Spinal cord (tissue), 10 donors: Measurements from ENCODE around the gene CHST12. TPM values are rescaled to one million over a fixed set of nuclear protein-coding genes. Genes with fewer than 3 reads are reported as not detected.
A peak's percentile ranks its signal among the peaks of the same experiment; 100 is the strongest.

Source experiments
- DNase-seq, 6 donors: peaks; one replicate each; pipeline versions ENCODE4 v3.0.0 to v3.0.0-alpha.2; 2013 to 2015; ENCODE audit warnings: low spot score in 6 of 6, low read depth in 4 of 6
- H3K27ac ChIP-seq: one replicate; pipeline ENCODE4 v1.5.1; 2013; ENCODE audit warnings: low read depth, low read length, control low read depth
- H3K27me3 ChIP-seq: one replicate; pipeline ENCODE4 v1.6.1; 2013; ENCODE audit warnings: low read length; ENCODE audit not compliant: control insufficient read depth, insufficient read depth
- H3K36me3 ChIP-seq: one replicate; pipeline ENCODE4 v1.6.1; 2013; ENCODE audit warnings: low read length; ENCODE audit not compliant: control insufficient read depth, insufficient read depth
- H3K4me1 ChIP-seq: one replicate; pipeline ENCODE4 v1.6.1; 2013; ENCODE audit warnings: low read length; ENCODE audit not compliant: control insufficient read depth, insufficient read depth
- H3K4me3 ChIP-seq: one replicate; pipeline ENCODE4 v1.5.1; 2013; ENCODE audit warnings: low read depth, low read length, control low read depth
- H3K9me3 ChIP-seq: one replicate; pipeline ENCODE4 v1.6.1; 2013; ENCODE audit warnings: low read length; ENCODE audit not compliant: control insufficient read depth, insufficient read depth
- WGBS: methylation state at CpG from one replicate; pipeline ENCODE4 v1.1.5; 2013; ENCODE audit warnings: missing lambda C conversion rate; ENCODE audit not compliant: insufficient coverage; 5-methylcytosine and 5-hydroxymethylcytosine counted together
- polyA plus RNA-seq, 2 donors: library from polyadenylated mRNA; unstranded; fragments of 120-200 nt; gene quantifications; one replicate each; pipeline ENCODE4 v1.2.1, GENCODE V29; 2013; ENCODE audit not compliant: insufficient read length in 2 of 2
- total RNA-seq, 2 donors: library from RNA; depleted of rRNA in 1 of 2; stranded (reverse); fragments of 120-200 nt in 1 of 2; fragments of >200 nt in 1 of 2; gene quantifications; one replicate each; pipeline versions ENCODE4 v1.2.3 to v1.2.4, GENCODE V29; 2013 to 2014
- donor health status: healthy.

CHST12 gene
- total and polyA plus RNA-seq, 4 donors = 3.6 to 27.9 (median 16.4) TPM

GRCh38 chr7:2490181-2490651 lies 86.8 kb downstream of the CHST12 start:
- no peak overlapping the region for H3K27ac ChIP-seq
- no peak for DNase-seq
- H3K9me3 ChIP-seq = no peaks in the 10 kb centered on the region
- H3K4me1 ChIP-seq = peaks cover 48% of the 10 kb centered on the region
- H3K27me3 ChIP-seq = no peaks in the 10 kb centered on the region
- WGBS = 78% methylated on average over 9 of the region's 13 CpGs
- H3K4me3 ChIP-seq = no peak overlapping the region
- H3K36me3 ChIP-seq = no peaks in the 10 kb centered on the region

GRCh38 chr7:2492038-2492437 lies 88.6 kb downstream of the CHST12 start:
- H3K36me3 ChIP-seq = no peaks in the 10 kb centered on the region
- 91% methylated on average over 2 of the region's 2 CpGs for WGBS
- no peak for DNase-seq
- no peak overlapping the region for H3K4me3 ChIP-seq
- no peaks in the 10 kb centered on the region for H3K9me3 ChIP-seq
- H3K4me1 ChIP-seq = peaks cover 62% of the 10 kb centered on the region
- H3K27me3 ChIP-seq = no peaks in the 10 kb centered on the region
- H3K27ac ChIP-seq = no peak overlapping the region

GRCh38 chr7:2493205-2494164 lies 90.1 kb downstream of the CHST12 start:
- Histone ChIP-seq H3K9me3 (no peaks in the 10 kb centered on the region), H3K4me3 (no peak overlapping the region), H3K4me1 (peaks cover 62% of the 10 kb centered on the region), H3K27ac (no peak overlapping the region), H3K27me3 (no peaks in the 10 kb centered on the region), H3K36me3 (no peaks in the 10 kb centered on the region)
- DNase-seq = no peak
- 53% methylated on average over 8 of the region's 11 CpGs for WGBS

- no peak overlapping the region for H3K27ac ChIP-seq
- H3K4me3 ChIP-seq = no peak overlapping the region
- no peak for DNase-seq
- H3K36me3 ChIP-seq = peaks cover 5% of the 10 kb centered on the region
- WGBS = 65% methylated on average over 27 of the region's 32 CpGs
- H3K27me3 ChIP-seq = no peaks in the 10 kb centered on the region
- H3K4me1 ChIP-seq = peaks cover 64% of the 10 kb centered on the region
- H3K9me3 ChIP-seq = no peaks in the 10 kb centered on the region
Observed at GRCh38 chr7:2494191-2495130, 91.0 kb downstream of the CHST12 start.

GRCh38 chr7:2495418-2496299 lies 92.2 kb downstream of the CHST12 start:
- Histone ChIP-seq H3K27ac (no peak overlapping the region), H3K36me3 (peaks cover 5% of the 10 kb centered on the region), H3K9me3 (no peaks in the 10 kb centered on the region), H3K4me3 (no peak overlapping the region), H3K4me1 (peaks cover 66% of the 10 kb centered on the region), H3K27me3 (no peaks in the 10 kb centered on the region)
- 37% methylated on average over 15 of the region's 25 CpGs for WGBS
- peak in 3 of 6 donors; percentile 71 to 93 (median 88) for DNase-seq

- peaks cover 67% of the 10 kb centered on the region for H3K4me1 ChIP-seq
- no peak overlapping the region for H3K27ac ChIP-seq
- 63% methylated on average over 8 of the region's 9 CpGs for WGBS
- no peak overlapping the region for H3K4me3 ChIP-seq
- no peaks in the 10 kb centered on the region for H3K9me3 ChIP-seq
- H3K36me3 ChIP-seq = peaks cover 5% of the 10 kb centered on the region
- no peaks in the 10 kb centered on the region for H3K27me3 ChIP-seq
- DNase-seq = no peak
Observed at GRCh38 chr7:2496375-2496774, 93.0 kb downstream of the CHST12 start.

- H3K27me3 ChIP-seq = no peaks in the 10 kb centered on the region
- WGBS = 100% methylated on average over 3 of the region's 3 CpGs
- peaks cover 67% of the 10 kb centered on the region for H3K4me1 ChIP-seq
- H3K27ac ChIP-seq = no peak overlapping the region
- no peaks in the 10 kb centered on the region for H3K9me3 ChIP-seq
- no peak for DNase-seq
- peaks cover 5% of the 10 kb centered on the region for H3K36me3 ChIP-seq
- H3K4me3 ChIP-seq = no peak overlapping the region
Observed at GRCh38 chr7:2497065-2497464, 93.7 kb downstream of the CHST12 start.

- peaks cover 5% of the 10 kb centered on the region for H3K36me3 ChIP-seq
- WGBS = 40% methylated on average over 16 of the region's 25 CpGs
- H3K27ac ChIP-seq = no peak overlapping the region
- DNase-seq = no peak
- no peak overlapping the region for H3K4me3 ChIP-seq
- H3K9me3 ChIP-seq = no peaks in the 10 kb centered on the region
- H3K27me3 ChIP-seq = no peaks in the 10 kb centered on the region
- peaks cover 67% of the 10 kb centered on the region for H3K4me1 ChIP-seq
Observed at GRCh38 chr7:2497500-2498336, 94.3 kb downstream of the CHST12 start.
